ENCODE results near the gene B4GALT5. TPM values are rescaled to one million over a fixed set of nuclear protein-coding genes. Genes with fewer than 3 reads are reported as not detected.
"Not testable (repeated sequence)": the region's sequence is repeated elsewhere in the genome, so short reads cannot be mapped to it uniquely, and the experiment has no call there.

Gene B4GALT5
- 19.0 and 21.0 TPM in 2 replicates for total RNA-seq
- polyA plus RNA-seq = 28.0 and 34.1 TPM in 2 replicates
- polyA plus RNA-seq (2012) = 15.4 and 17.2 TPM in 2 replicates
- 21.2 and 33.4 TPM in 2 replicates for polyA minus RNA-seq (ENCODE audit: low replicate concordance)

- H3K4me3 ChIP-seq (replicated peaks in 1 of 4; ENCODE audit: control extremely low read depth in 1 of 4, insufficient read depth in 1 of 4, low read depth in 3 of 4, low read length in 4 of 4) = peak within 1 kb of the TSS; percentile 83 to 84 (median 84)
- no peaks in the 10 kb centered on the region for H3K27me3 ChIP-seq (ENCODE audit: control insufficient read depth, insufficient read depth, low read length)
- no peaks in the 10 kb centered on the region for H3K36me3 ChIP-seq (ENCODE audit: control insufficient read depth, insufficient read depth, low read length)
- no peaks in the 10 kb centered on the region for H3K9me3 ChIP-seq (ENCODE audit: control insufficient read depth, insufficient read depth, low read depth, low read length)
- peaks cover 22% of the 10 kb centered on the region for H3K79me2 ChIP-seq (ENCODE audit: control insufficient read depth, insufficient read depth, low read length)
- DNase-seq (ENCODE audit: low read depth in 2 of 2) = peak; percentile 72 to 87
- TF ChIP-seq CTCF (conservative IDR thresholded peaks at IDR 0.05 in 1 of 2, IDR thresholded peaks at IDR 0.05 in 1 of 2; ENCODE audit: low read depth in 1 of 2, low read length in 2 of 2) = no peak
- TF ChIP-seq EZH2 (IDR thresholded peaks at IDR 0.05; ENCODE audit: low read length, missing control alignments) = no peak
- peak within 1 kb of the TSS; percentile 63 for H3K27ac ChIP-seq (ENCODE audit: insufficient read depth, low read length)
- peak within 1 kb of the TSS; percentile 65 for H3K9ac ChIP-seq (ENCODE audit: insufficient read depth, low read length)
- peak within 1 kb of the TSS; percentile 88 for H3K4me2 ChIP-seq (ENCODE audit: extremely low read depth, insufficient read depth, low read length)
- H3K4me1 ChIP-seq (ENCODE audit: control insufficient read depth, extremely low read depth, insufficient read depth, low read length) = peaks cover 6% of the 10 kb centered on the region
- no peaks in the 10 kb centered on the region for H4K20me1 ChIP-seq (ENCODE audit: control insufficient read depth, extremely low read depth, insufficient read depth, low read length)
- H2AFZ ChIP-seq (ENCODE audit: low read length) = peak within 1 kb of the TSS; percentile 85
These were observed at the start of gene B4GALT5 for GRCh38 chr20:49713753-49714712. Gene B4GALT5, minus strand, starts transcription at chr20:49713878. Its CDS starts 188 bp downstream, at chr20:49713690.

GRCh38 chr20:49762940-49763766, 49.5 kb upstream of the B4GALT5 start:
- no peak overlapping the region for H3K27ac ChIP-seq (ENCODE audit: insufficient read depth, low read length)
- H4K20me1 ChIP-seq (ENCODE audit: control insufficient read depth, extremely low read depth, insufficient read depth, low read length) = no peaks in the 10 kb centered on the region
- no peak overlapping the region for H3K4me2 ChIP-seq (ENCODE audit: extremely low read depth, insufficient read depth, low read length)
- peaks cover 5% of the 10 kb centered on the region for H3K27me3 ChIP-seq (ENCODE audit: control insufficient read depth, insufficient read depth, low read length)
- H3K9ac ChIP-seq (ENCODE audit: insufficient read depth, low read length) = no peak overlapping the region
- no peak for DNase-seq (ENCODE audit: low read depth in 2 of 2)
- no peaks in the 10 kb centered on the region for H3K79me2 ChIP-seq (ENCODE audit: control insufficient read depth, insufficient read depth, low read length)
- no peak overlapping the region for H2AFZ ChIP-seq (ENCODE audit: low read length)
- no peaks in the 10 kb centered on the region for H3K36me3 ChIP-seq (ENCODE audit: control insufficient read depth, insufficient read depth, low read length)
- H3K4me1 ChIP-seq (ENCODE audit: control insufficient read depth, extremely low read depth, insufficient read depth, low read length) = peaks cover 1% of the 10 kb centered on the region
- no peak overlapping the region for H3K4me3 ChIP-seq (replicated peaks in 1 of 4; ENCODE audit: control extremely low read depth in 1 of 4, insufficient read depth in 1 of 4, low read depth in 3 of 4, low read length in 4 of 4)
- no peaks in the 10 kb centered on the region for H3K9me3 ChIP-seq (ENCODE audit: control insufficient read depth, insufficient read depth, low read depth, low read length)
- TF ChIP-seq CTCF (conservative IDR thresholded peaks at IDR 0.05 in 1 of 2, IDR thresholded peaks at IDR 0.05 in 1 of 2; ENCODE audit: low read depth in 1 of 2, low read length in 2 of 2) = no peak

- H2AFZ ChIP-seq (ENCODE audit: low read length); H3K27ac ChIP-seq (ENCODE audit: insufficient read depth, low read length); H3K4me1 ChIP-seq (ENCODE audit: control insufficient read depth, extremely low read depth, insufficient read depth, low read length); H3K79me2 ChIP-seq (ENCODE audit: control insufficient read depth, insufficient read depth, low read length); H3K9ac ChIP-seq (ENCODE audit: insufficient read depth, low read length); H3K9me3 ChIP-seq (ENCODE audit: control insufficient read depth, insufficient read depth, low read depth, low read length); H3K36me3 ChIP-seq (ENCODE audit: control insufficient read depth, insufficient read depth, low read length); H4K20me1 ChIP-seq (ENCODE audit: control insufficient read depth, extremely low read depth, insufficient read depth, low read length); H3K27me3 ChIP-seq (ENCODE audit: control insufficient read depth, insufficient read depth, low read length); H3K4me2 ChIP-seq (ENCODE audit: extremely low read depth, insufficient read depth, low read length); DNase-seq (ENCODE audit: low read depth in 2 of 2); H3K4me3 ChIP-seq (replicated peaks in 1 of 4; ENCODE audit: control extremely low read depth in 1 of 4, insufficient read depth in 1 of 4, low read depth in 3 of 4, low read length in 4 of 4): not testable (repeated sequence)
These were observed 48.2 kb upstream of the B4GALT5 start for GRCh38 chr20:49761888-49762287.

All from fibroblast of lung (primary cell).